Gastrocnemius medialis (tissue), 4 donors: ENCODE results near the gene FOXRED2. TPM values are rescaled to one million over a fixed set of nuclear protein-coding genes. Genes with fewer than 3 reads are reported as not detected.

Experiments
- ATAC-seq, 2 donors: fragments of 150-250 bp; one replicate each; pipeline ENCODE4 v1.9.1; 2016
- DNase-seq, 2 donors: peaks; one replicate each; pipeline ENCODE4 v3.0.0-alpha.2; 2019
- H3K27ac ChIP-seq, 4 donors: fragments of 200-600 bp; sonication (generic); 1 replicate in 1 of 4; 2 replicates in 3 of 4; pipeline ENCODE4 v1.5.1; 2016 to 2018; ENCODE audit warnings: mild to moderate bottlenecking in 2 of 4, moderate library complexity in 1 of 4
- H3K27me3 ChIP-seq, 3 donors: fragments of 200-600 bp; sonication (generic) in 2 of 3; 1 replicate in 1 of 3; 2 replicates in 2 of 3; pipeline versions ENCODE4 v1.5.1 to v1.6.0; 2016 to 2019; ENCODE audit warnings: mild to moderate bottlenecking in 1 of 3, moderate library complexity in 1 of 3
- H3K36me3 ChIP-seq, 2 donors: fragments of 200-600 bp; sonication (generic) in 1 of 2; one replicate each; pipeline ENCODE4 v1.5.1; 2017 to 2018
- H3K4me1 ChIP-seq, 2 donors: fragments of 200-600 bp; sonication (generic) in 1 of 2; one replicate each; pipeline ENCODE4 v1.5.1; 2016 to 2017; ENCODE audit warnings: mild to moderate bottlenecking in 2 of 2
- H3K4me3 ChIP-seq, 4 donors: fragments of 200-600 bp; sonication (generic) in 3 of 4; 1 replicate in 1 of 4; 2 replicates in 3 of 4; pipeline ENCODE4 v1.5.1; 2016 to 2019; ENCODE audit warnings: mild to moderate bottlenecking in 2 of 4
- H3K9me3 ChIP-seq, 3 donors: fragments of 200-600 bp; sonication (generic) in 2 of 3; 1 replicate in 1 of 3; 2 replicates in 2 of 3; pipeline ENCODE4 v1.5.1; 2016 to 2019
- POLR2A ChIP-seq, 2 donors: fragments of 450-650 bp; IDR thresholded peaks; one replicate each; pipeline ENCODE4 v1.6.1; 2017; ENCODE audit warnings: antibody characterized with exemption in 2 of 2, mild to moderate bottlenecking in 2 of 2, moderate library complexity in 2 of 2
- in situ Hi-C, 4 donors: fragments of 200-750 bp; cut with MboI; loops; one replicate each; pipeline versions ENCODE4 v1.15.0 to v1.8.0; 2017; ENCODE audit warnings: low sequenced_read_pairs in 4 of 4
- intact Hi-C: fragments of 100-400 bp; cut with DNase I; formaldehyde crosslinking; loops from one replicate; pipeline ENCODE4 v1.15.1; 2023; ENCODE audit warnings: low total_unique reads
- total RNA-seq, 4 donors: library from RNA; depleted of rRNA; stranded (reverse); fragments of >200 nt; gene quantifications; one replicate each; pipeline versions ENCODE4 v1.1.0 to v1.2.3, GENCODE V29; 2016
- TF ChIP-seq, protein P1 (sequence below), 5 experiments: fragments of 450-650 bp in 3 of 5; fragments of 200-600 bp in 2 of 5; sonication (generic) in 2 of 5; IDR thresholded peaks in 4 of 5; conservative IDR thresholded peaks in 1 of 5; 1 replicate in 4 of 5; 2 replicates in 1 of 5; pipeline ENCODE4 v1.5.1; 2016 to 2019; ENCODE audit warnings: antibody characterized with exemption in 5 of 5, mild to moderate bottlenecking in 3 of 5, moderate library complexity in 3 of 5

Gene FOXRED2
- total RNA-seq, 4 donors from 2014 or later, result 2.6 to 13.6 (median 5.1) TPM

GRCh38 chr22:36544107-36544620 lies 37.3 kb upstream of the FOXRED2 start:
- Histone ChIP-seq H3K27ac (no peak overlapping the region), H3K9me3 (no peaks in the 10 kb centered on the region), H3K36me3 (no peaks in the 10 kb centered on the region), H3K27me3 (peaks cover 6 to 12% (median 8%) of the 10 kb centered on the region in 3 donors), H3K4me3 (no peak overlapping the region), H3K4me1 (no peaks in the 10 kb centered on the region)
- intact Hi-C loops, result no loop called here
- DNase-seq (no peak), ATAC-seq (no peak)
- in situ Hi-C loops, result no loop called here
- TF ChIP-seq, protein P1, sequence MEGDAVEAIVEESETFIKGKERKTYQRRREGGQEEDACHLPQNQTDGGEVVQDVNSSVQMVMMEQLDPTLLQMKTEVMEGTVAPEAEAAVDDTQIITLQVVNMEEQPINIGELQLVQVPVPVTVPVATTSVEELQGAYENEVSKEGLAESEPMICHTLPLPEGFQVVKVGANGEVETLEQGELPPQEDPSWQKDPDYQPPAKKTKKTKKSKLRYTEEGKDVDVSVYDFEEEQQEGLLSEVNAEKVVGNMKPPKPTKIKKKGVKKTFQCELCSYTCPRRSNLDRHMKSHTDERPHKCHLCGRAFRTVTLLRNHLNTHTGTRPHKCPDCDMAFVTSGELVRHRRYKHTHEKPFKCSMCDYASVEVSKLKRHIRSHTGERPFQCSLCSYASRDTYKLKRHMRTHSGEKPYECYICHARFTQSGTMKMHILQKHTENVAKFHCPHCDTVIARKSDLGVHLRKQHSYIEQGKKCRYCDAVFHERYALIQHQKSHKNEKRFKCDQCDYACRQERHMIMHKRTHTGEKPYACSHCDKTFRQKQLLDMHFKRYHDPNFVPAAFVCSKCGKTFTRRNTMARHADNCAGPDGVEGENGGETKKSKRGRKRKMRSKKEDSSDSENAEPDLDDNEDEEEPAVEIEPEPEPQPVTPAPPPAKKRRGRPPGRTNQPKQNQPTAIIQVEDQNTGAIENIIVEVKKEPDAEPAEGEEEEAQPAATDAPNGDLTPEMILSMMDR (IDR thresholded peaks at IDR 0.05 in 4 of 5, conservative IDR thresholded peaks at IDR 0.05 in 1 of 5), result no peak
- TF ChIP-seq POLR2A (IDR thresholded peaks at IDR 0.05), result no peak

DNA sequence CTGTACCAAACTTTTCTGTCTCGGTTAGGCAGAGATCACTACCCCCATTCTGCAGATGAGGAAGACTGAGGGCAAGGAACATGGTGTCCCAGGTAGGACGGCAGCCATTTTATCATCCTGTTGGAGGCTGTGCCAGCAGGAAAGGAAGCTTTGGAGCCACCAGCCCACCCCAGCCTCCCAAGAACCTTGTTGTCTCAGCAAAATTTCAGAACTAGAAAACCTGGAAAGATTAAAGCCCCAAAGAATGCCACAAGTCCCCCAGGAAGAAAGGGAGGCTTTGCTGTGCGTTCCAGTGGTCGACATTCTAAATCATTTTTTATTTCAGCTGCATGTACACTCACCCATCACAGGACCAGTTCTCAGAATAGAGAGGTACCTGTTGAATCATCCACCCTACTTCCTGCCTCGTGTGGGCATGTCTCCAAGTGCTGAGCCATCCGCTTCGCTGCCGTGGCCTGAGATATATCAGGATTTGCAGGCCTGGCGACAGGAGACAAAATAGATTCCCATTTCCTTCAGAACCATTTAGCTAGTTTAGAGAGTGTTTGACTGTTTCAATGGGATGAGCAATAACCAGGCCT lies 35.1 kb upstream of the FOXRED2 start:
- TF ChIP-seq, protein P1 (IDR thresholded peaks at IDR 0.05 in 4 of 5, conservative IDR thresholded peaks at IDR 0.05 in 1 of 5), result no peak
- no peak for TF ChIP-seq POLR2A (IDR thresholded peaks at IDR 0.05)
- H3K36me3 ChIP-seq, result no peaks in the 10 kb centered on the region
- no peak for ATAC-seq
- no peak overlapping the region for H3K4me3 ChIP-seq
- H3K4me1 ChIP-seq, result peaks cover 0 to 2% of the 10 kb centered on the region in 2 donors
- H3K27me3 ChIP-seq, result peaks cover 0 to 4% (median under 1%) of the 10 kb centered on the region in 3 donors
- no peaks in the 10 kb centered on the region for H3K9me3 ChIP-seq
- in situ Hi-C loops (no loop called here), intact Hi-C loops (no loop called here)
- no peak for DNase-seq
- no peak overlapping the region for H3K27ac ChIP-seq

DNA sequence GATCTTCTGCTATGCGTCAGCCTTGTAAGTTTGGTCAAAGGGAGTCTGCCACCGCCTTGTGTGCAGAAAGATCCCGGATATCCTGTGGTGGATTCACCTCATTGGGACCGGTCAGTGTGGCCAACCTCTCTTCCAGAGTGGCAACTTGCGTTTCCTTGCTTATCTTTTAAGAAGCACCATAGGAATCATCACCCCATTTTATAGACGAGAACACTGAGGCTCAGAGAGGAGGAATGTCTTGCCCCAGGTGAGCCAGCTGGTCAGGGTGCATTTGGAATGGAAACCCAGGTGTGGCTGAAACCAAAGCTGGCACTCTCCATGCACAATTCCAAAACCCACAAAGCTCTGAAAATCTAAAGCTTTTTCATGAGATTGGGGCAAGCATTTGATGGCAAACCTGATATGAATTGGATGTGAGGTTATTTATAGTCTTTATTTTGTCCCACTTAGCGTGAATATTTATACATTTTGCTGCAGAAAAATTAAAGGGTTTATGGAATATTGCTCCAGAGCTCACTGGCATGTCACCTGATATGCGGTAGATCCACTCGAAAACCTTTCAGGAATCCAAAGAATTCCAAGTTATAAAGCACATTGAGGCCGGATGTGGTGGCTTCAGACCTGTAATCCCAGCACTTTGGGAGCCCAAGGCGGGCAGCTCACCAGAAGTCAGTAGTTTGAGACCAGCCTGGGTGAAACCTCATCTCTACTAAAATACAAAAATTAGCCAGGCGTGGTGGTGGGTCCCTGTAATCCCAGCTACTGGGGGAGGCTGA lies 34.2 kb upstream of the FOXRED2 start:
- Histone ChIP-seq H3K4me1 (peaks cover 0 to 10% of the 10 kb centered on the region in 2 donors), H3K36me3 (no peaks in the 10 kb centered on the region), H3K27ac (no peak overlapping the region), H3K4me3 (no peak overlapping the region), H3K9me3 (no peaks in the 10 kb centered on the region), H3K27me3 (no peaks in the 10 kb centered on the region)
- ATAC-seq, result no peak
- no peak for DNase-seq
- intact Hi-C loops, result no loop called here
- TF ChIP-seq, protein P1 (IDR thresholded peaks at IDR 0.05 in 4 of 5, conservative IDR thresholded peaks at IDR 0.05 in 1 of 5), result no peak
- no peak for TF ChIP-seq POLR2A (IDR thresholded peaks at IDR 0.05)
- in situ Hi-C loops, result no loop called here

DNA sequence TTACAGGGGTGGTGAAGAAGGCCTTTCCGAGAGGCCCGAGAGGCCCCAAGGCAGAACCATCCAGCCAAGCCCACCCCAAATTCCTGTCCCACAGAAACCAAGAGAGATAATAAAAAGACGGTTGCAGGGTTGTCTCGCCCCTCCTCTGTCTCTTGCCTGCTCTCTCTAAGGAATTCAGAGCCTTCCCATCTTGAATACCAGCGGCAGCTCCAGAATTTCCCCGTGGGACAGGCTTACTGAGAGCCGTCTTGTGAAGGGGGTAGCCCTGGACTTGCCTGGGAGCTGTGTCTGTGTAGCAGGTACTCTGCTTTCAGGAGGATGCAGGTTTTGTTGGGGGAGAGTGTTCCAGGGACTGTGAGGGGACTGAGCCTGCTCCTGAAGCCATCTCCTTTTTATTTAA lies 31.7 kb upstream of the FOXRED2 start:
- in situ Hi-C loops (no loop called here), intact Hi-C loops (no loop called here)
- ATAC-seq (no peak), DNase-seq (no peak)
- H3K9me3 ChIP-seq, result no peaks in the 10 kb centered on the region
- H3K27me3 ChIP-seq, result no peaks in the 10 kb centered on the region
- no peak overlapping the region for H3K4me3 ChIP-seq
- H3K36me3 ChIP-seq, result no peaks in the 10 kb centered on the region
- TF ChIP-seq, protein P1 (IDR thresholded peaks at IDR 0.05 in 4 of 5, conservative IDR thresholded peaks at IDR 0.05 in 1 of 5), result no peak
- TF ChIP-seq POLR2A (IDR thresholded peaks at IDR 0.05), result no peak
- peaks cover 0 to 10% of the 10 kb centered on the region in 2 donors for H3K4me1 ChIP-seq
- H3K27ac ChIP-seq, result no peak overlapping the region
